SK-N-SH treated with all-trans-retinoic acid at 6 μM for 48 hours (cell line): ENCODE measurements around the gene GATC.

Experiments
- ARNTL ChIP-seq: fragments of 450-650 bp; formaldehyde crosslinking; IDR thresholded peaks from 2 replicates; pipeline ENCODE4 v1.5.0; 2020; ENCODE audit warnings: low read depth, mild to moderate bottlenecking, moderate library complexity, borderline replicate concordance
- CREB5 ChIP-seq: fragments of 250-450 bp; sonication (Bioruptor Pico); IDR thresholded peaks from 2 replicates; pipeline ENCODE4 v1.5.1; 2020; ENCODE audit warnings: low read depth, mild to moderate bottlenecking, moderate library complexity
- GLIS3 ChIP-seq: fragments of 250-450 bp; sonication (Bioruptor Pico); IDR thresholded peaks from 2 replicates; pipeline ENCODE4 v1.5.0; 2020; ENCODE audit warnings: mild to moderate bottlenecking, moderate library complexity
- RARB ChIP-seq: fragments of 250-450 bp; sonication (Bioruptor Pico); IDR thresholded peaks from 2 replicates; pipeline ENCODE4 v1.8.0; 2021; ENCODE audit warnings: mild to moderate bottlenecking, moderate library complexity
- ZNF70 ChIP-seq: fragments of 450-650 bp; formaldehyde crosslinking; IDR thresholded peaks from 2 replicates; pipeline ENCODE4 v1.5.0; 2020; ENCODE audit warnings: mild to moderate bottlenecking, moderate library complexity

GRCh38 chr12:120470150-120470784, 24.0 kb downstream of the GATC start:
- no peak for TF ChIP-seq RARB (CRISPR knock-in tag)
- no peak for TF ChIP-seq GLIS3
- TF ChIP-seq ZNF70 (CRISPR knock-in tag) = no peak
- no peak for TF ChIP-seq CREB5 (CRISPR knock-in tag)
- TF ChIP-seq ARNTL = no peak
